WTC11 (cell line): ENCODE results near the gene RTCB. TPM values are rescaled to one million over a fixed set of nuclear protein-coding genes. Genes with fewer than 3 reads are reported as not detected.

ENCODE experiments used
- ATAC-seq: fragments of 200-7000 bp; cut with Tn5 transposase; 2 replicates; pipeline ENCODE4 v1.10.0; 2021; ENCODE audit warnings: mild to moderate bottlenecking, moderate library complexity
- CTCF ChIA-PET: fragments of 300-600 bp; sonication (Branson Sonifier 250); formaldehyde crosslinking; loops from one replicate; lab custom pipeline; 2021; ENCODE audit warnings: antibody characterized with exemption; lab: Charles Lee
- POLR2A ChIA-PET: fragments of 350-600 bp; sonication (Branson Sonifier 250); formaldehyde crosslinking; loops from one replicate; lab custom pipeline; 2021; ENCODE audit warnings: antibody characterized with exemption; lab: Charles Lee
- DNase-seq: peaks from one replicate; pipeline ENCODE4 v3.0.0; 2021; ENCODE audit warnings: low spot score
- H3K27ac Mint-ChIP-seq: 2 replicates; pipeline ENCODE4 v1.8.0; 2021; ENCODE audit warnings: mixed read lengths
- H3K27me3 Mint-ChIP-seq: 2 replicates; pipeline ENCODE4 v1.8.0; 2021; ENCODE audit warnings: low read depth, mild to moderate bottlenecking, moderate library complexity, mixed read lengths
- H3K36me3 Mint-ChIP-seq: 2 replicates; pipeline ENCODE4 v1.8.0; 2021; ENCODE audit warnings: mixed read lengths
- H3K4me1 Mint-ChIP-seq: 2 replicates; pipeline ENCODE4 v1.8.0; 2022; ENCODE audit warnings: mixed read lengths
- H3K4me3 Mint-ChIP-seq: 2 replicates; pipeline ENCODE4 v1.8.0; 2021; ENCODE audit warnings: mild to moderate bottlenecking, moderate library complexity, mixed read lengths
- H3K9me3 Mint-ChIP-seq: 2 replicates; pipeline ENCODE4 v1.8.0; 2021; ENCODE audit warnings: mixed read lengths
- CREB1 ChIP-seq: sonication (generic); formaldehyde crosslinking; IDR thresholded peaks from 2 replicates; pipeline ENCODE4 v1.8.0; 2023; ENCODE audit warnings: mild to moderate bottlenecking, missing genetic modification reagents
- ESRRA ChIP-seq: sonication (generic); formaldehyde crosslinking; IDR thresholded peaks from 2 replicates; pipeline ENCODE4 v1.8.1; 2022; ENCODE audit warnings: mild to moderate bottlenecking, missing genetic modification reagents, borderline replicate concordance
- ETV6 ChIP-seq: sonication (generic); formaldehyde crosslinking; IDR thresholded peaks from 2 replicates; pipeline ENCODE4 v1.8.1; 2022; ENCODE audit warnings: mild to moderate bottlenecking, missing genetic modification reagents
- FOXK1 ChIP-seq: sonication (generic); formaldehyde crosslinking; IDR thresholded peaks from 2 replicates; pipeline ENCODE4 v1.8.0; 2022; ENCODE audit warnings: mild to moderate bottlenecking, moderate library complexity, missing genetic modification reagents
- GTF2I ChIP-seq: fragments of 250-450 bp; sonication (Bioruptor Pico); conservative IDR thresholded peaks from 2 replicates; pipeline ENCODE4 v1.4.0; 2021; ENCODE audit warnings: mild to moderate bottlenecking
- HMGA2 ChIP-seq: fragments of 250-450 bp; sonication (Bioruptor Pico); IDR thresholded peaks from 2 replicates; pipeline ENCODE4 v1.4.0; 2021; ENCODE audit warnings: mild to moderate bottlenecking, moderate library complexity
- KAT7 ChIP-seq: sonication (generic); formaldehyde crosslinking; IDR thresholded peaks from 2 replicates; pipeline ENCODE4 v1.8.1; 2023; ENCODE audit warnings: missing genetic modification reagents, mild to moderate bottlenecking, borderline replicate concordance
- OVOL2 ChIP-seq: fragments of 250-450 bp; sonication (Bioruptor Pico); IDR thresholded peaks from 2 replicates; pipeline ENCODE4 v1.9.0; 2021; ENCODE audit warnings: mild to moderate bottlenecking, borderline replicate concordance
- SP1 ChIP-seq: sonication (generic); formaldehyde crosslinking; conservative IDR thresholded peaks from 2 replicates; pipeline ENCODE4 v1.8.1; 2022; ENCODE audit warnings: missing genetic modification reagents
- ZNF219 ChIP-seq: sonication (generic); formaldehyde crosslinking; IDR thresholded peaks from 2 replicates; pipeline ENCODE4 v1.8.0; 2023; ENCODE audit warnings: missing genetic modification reagents, mild to moderate bottlenecking, borderline replicate concordance
- ZNF317 ChIP-seq: sonication (generic); formaldehyde crosslinking; IDR thresholded peaks from 2 replicates; pipeline ENCODE4 v1.8.1; 2023; ENCODE audit warnings: low read depth, mild to moderate bottlenecking, moderate library complexity, missing genetic modification reagents, borderline replicate concordance
- ZNF416 ChIP-seq: fragments of 250-450 bp; sonication (Bioruptor Pico); IDR thresholded peaks from 2 replicates; pipeline ENCODE4 v1.9.0; 2021; ENCODE audit warnings: mild to moderate bottlenecking, inconsistent platforms
- ZNF423 ChIP-seq: fragments of 250-450 bp; sonication (Bioruptor Pico); IDR thresholded peaks from 2 replicates; pipeline ENCODE4 v2.1.2; 2022; ENCODE audit warnings: mild to moderate bottlenecking, moderate library complexity
- ZNF671 ChIP-seq: fragments of 250-450 bp; sonication (Bioruptor Pico); IDR thresholded peaks from 2 replicates; pipeline ENCODE4 v1.8.0; 2021; ENCODE audit warnings: mild to moderate bottlenecking
- total RNA-seq: library from RNA; stranded (reverse); gene quantifications from 3 replicates; pipeline ENCODE4 v1.2.3, GENCODE V29; 2021
- TF ChIP-seq, protein P1 (sequence below): fragments of 250-450 bp; sonication (Bioruptor Pico); IDR thresholded peaks from 2 replicates; pipeline ENCODE4 v1.9.0; 2021; ENCODE audit warnings: moderate library complexity, mild to moderate bottlenecking, inconsistent platforms, borderline replicate concordance
- TF ChIP-seq, protein P2 (sequence below): sonication (generic); formaldehyde crosslinking; IDR thresholded peaks from 2 replicates; pipeline ENCODE4 v1.8.0; 2022; ENCODE audit warnings: mild to moderate bottlenecking, missing genetic modification reagents
- TF ChIP-seq, protein P3 (sequence below): fragments of 250-450 bp; sonication (Bioruptor Pico); IDR thresholded peaks from 2 replicates; pipeline ENCODE4 v1.8.0; 2021; ENCODE audit warnings: mild to moderate bottlenecking
- TF ChIP-seq, protein P4 (sequence below): sonication (generic); formaldehyde crosslinking; IDR thresholded peaks from 2 replicates; pipeline ENCODE4 v1.8.1; 2022; ENCODE audit warnings: low read depth, mild to moderate bottlenecking, moderate library complexity, missing genetic modification reagents, borderline replicate concordance
- TF ChIP-seq, protein P5 (sequence below): sonication (generic); formaldehyde crosslinking; IDR thresholded peaks from 2 replicates; pipeline ENCODE4 v1.8.1; 2023; ENCODE audit warnings: mild to moderate bottlenecking, missing genetic modification reagents
- TF ChIP-seq, protein P6 (sequence below): sonication (generic); formaldehyde crosslinking; conservative IDR thresholded peaks from 2 replicates; pipeline ENCODE4 v1.8.1; 2022; ENCODE audit warnings: mild to moderate bottlenecking, missing genetic modification reagents
- TF ChIP-seq, protein P7 (sequence below): sonication (generic); formaldehyde crosslinking; IDR thresholded peaks from 2 replicates; pipeline ENCODE4 v1.8.1; 2022; ENCODE audit warnings: mild to moderate bottlenecking, missing genetic modification reagents, moderate library complexity, borderline replicate concordance
- TF ChIP-seq, protein P8 (sequence below): sonication (generic); formaldehyde crosslinking; IDR thresholded peaks from 2 replicates; pipeline ENCODE4 v1.8.1; 2023; ENCODE audit warnings: mild to moderate bottlenecking, missing genetic modification reagents, moderate library complexity
- TF ChIP-seq, protein P9 (sequence below): fragments of 250-450 bp; sonication (Bioruptor Pico); IDR thresholded peaks from 2 replicates; pipeline ENCODE4 v2.1.2; 2022; ENCODE audit warnings: mild to moderate bottlenecking, moderate library complexity

The RTCB gene
- total RNA-seq, 1 experiment from 2014 or later: 106 TPM

DNA sequence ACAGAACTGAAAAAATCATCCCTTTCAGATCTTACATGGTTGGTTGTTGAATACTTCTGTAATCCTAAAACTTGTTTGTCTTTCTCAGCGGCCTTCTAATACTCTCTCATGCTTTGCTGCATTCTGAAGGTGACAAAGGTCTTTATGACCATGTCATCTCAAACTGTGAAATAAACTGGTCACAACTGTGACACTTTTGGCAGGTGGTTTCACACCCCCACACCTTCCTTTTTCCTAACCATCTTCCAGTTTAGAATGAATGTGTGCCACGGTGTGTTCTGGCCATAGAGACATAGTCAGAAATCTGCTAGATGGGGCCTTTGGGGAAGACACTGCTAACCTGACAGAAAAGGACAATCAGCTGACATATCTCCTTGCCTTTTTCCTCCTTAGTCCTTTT lies 69.1 kb downstream of the RTCB start:
- Mint-ChIP-seq H3K27ac (no peak overlapping the region), H3K4me3 (no peak overlapping the region), H3K36me3 (peaks cover 2% of the 10 kb centered on the region; the same call in 1 of the 2 replicates), H3K27me3 (peaks cover 20% of the 10 kb centered on the region), H3K4me1 (peaks cover 6% of the 10 kb centered on the region; the same call in 1 of the 2 replicates), H3K9me3 (peaks cover 6% of the 10 kb centered on the region; the same call in 1 of the 2 replicates)
- TF ChIP-seq HMGA2 (no peak), SP1 (no peak), ETV6 (CRISPR knock-in tag) (no peak), ZNF423 (no peak), ZNF671 (CRISPR knock-in tag) (no peak), ZNF219 (CRISPR knock-in tag) (no peak), CREB1 (no peak), GTF2I (CRISPR knock-in tag) (no peak), ZNF416 (no peak)
- TF ChIP-seq, protein P1, sequence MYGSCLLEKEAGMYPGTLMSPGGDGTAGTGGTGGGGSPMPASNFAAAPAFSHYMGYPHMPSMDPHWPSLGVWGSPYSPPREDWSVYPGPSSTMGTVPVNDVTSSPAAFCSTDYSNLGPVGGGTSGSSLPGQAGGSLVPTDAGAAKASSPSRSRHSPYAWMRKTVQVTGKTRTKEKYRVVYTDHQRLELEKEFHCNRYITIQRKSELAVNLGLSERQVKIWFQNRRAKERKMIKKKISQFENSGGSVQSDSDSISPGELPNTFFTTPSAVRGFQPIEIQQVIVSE: no peak
- TF ChIP-seq, protein P2, sequence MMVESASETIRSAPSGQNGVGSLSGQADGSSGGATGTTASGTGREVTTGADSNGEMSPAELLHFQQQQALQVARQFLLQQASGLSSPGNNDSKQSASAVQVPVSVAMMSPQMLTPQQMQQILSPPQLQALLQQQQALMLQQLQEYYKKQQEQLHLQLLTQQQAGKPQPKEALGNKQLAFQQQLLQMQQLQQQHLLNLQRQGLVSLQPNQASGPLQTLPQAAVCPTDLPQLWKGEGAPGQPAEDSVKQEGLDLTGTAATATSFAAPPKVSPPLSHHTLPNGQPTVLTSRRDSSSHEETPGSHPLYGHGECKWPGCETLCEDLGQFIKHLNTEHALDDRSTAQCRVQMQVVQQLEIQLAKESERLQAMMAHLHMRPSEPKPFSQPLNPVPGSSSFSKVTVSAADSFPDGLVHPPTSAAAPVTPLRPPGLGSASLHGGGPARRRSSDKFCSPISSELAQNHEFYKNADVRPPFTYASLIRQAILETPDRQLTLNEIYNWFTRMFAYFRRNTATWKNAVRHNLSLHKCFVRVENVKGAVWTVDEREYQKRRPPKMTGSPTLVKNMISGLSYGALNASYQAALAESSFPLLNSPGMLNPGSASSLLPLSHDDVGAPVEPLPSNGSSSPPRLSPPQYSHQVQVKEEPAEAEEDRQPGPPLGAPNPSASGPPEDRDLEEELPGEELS (CRISPR knock-in tag): no peak
- TF ChIP-seq, protein P3, sequence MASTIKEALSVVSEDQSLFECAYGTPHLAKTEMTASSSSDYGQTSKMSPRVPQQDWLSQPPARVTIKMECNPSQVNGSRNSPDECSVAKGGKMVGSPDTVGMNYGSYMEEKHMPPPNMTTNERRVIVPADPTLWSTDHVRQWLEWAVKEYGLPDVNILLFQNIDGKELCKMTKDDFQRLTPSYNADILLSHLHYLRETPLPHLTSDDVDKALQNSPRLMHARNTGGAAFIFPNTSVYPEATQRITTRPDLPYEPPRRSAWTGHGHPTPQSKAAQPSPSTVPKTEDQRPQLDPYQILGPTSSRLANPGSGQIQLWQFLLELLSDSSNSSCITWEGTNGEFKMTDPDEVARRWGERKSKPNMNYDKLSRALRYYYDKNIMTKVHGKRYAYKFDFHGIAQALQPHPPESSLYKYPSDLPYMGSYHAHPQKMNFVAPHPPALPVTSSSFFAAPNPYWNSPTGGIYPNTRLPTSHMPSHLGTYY (CRISPR knock-in tag): no peak
- DNase-seq (no peak), ATAC-seq (no peak)
- ChIA-PET CTCF (interaction anchor here (0.8 to 2.7 kb wide), 2 partner anchors 77 to 136 kb away, joined by 3 to 8 read pairs; no protein-coding TSS in a partner anchor), POLR2A (no interaction called here)

DNA sequence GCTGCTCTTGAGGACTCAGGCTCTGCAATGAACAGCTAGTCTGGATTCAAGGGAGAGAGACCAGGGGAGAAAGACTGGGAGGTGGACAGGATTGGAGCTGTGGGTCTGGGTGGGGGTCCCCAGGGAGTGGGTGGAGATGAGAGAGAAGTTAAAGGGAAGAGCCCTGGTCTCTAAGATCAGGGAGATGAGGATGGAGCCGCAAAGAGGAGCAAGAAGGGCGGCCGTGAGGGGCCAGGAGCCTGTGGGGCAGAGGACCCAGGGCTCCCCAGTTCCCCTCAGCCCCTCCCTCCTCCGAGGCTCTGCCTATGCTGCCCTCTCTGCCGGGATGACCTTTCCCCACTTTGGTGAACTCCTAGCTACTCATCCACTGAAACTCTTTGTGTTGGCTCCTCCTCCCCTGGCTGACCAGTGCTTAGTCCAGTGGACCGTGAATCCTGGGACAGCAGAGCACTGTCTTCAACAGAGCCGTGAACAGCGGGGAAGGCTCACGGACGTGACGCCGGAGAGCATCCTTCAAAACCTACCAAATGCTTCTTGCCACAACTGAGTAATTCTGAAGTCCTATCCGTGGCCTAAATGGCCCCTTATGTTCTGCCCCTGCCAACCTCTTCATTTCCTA lies 70.8 kb downstream of the RTCB start:
- ATAC-seq: no peak
- TF ChIP-seq, protein P4, sequence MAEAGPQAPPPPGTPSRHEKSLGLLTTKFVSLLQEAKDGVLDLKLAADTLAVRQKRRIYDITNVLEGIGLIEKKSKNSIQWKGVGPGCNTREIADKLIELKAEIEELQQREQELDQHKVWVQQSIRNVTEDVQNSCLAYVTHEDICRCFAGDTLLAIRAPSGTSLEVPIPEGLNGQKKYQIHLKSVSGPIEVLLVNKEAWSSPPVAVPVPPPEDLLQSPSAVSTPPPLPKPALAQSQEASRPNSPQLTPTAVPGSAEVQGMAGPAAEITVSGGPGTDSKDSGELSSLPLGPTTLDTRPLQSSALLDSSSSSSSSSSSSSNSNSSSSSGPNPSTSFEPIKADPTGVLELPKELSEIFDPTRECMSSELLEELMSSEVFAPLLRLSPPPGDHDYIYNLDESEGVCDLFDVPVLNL (CRISPR knock-in tag): no peak
- TF ChIP-seq SP1 (no peak), OVOL2 (CRISPR knock-in tag) (no peak), ZNF317 (CRISPR knock-in tag) (no peak), ESRRA (CRISPR knock-in tag) (no peak), FOXK1 (CRISPR knock-in tag) (no peak), KAT7 (CRISPR knock-in tag) (no peak), GTF2I (CRISPR knock-in tag) (no peak)
- TF ChIP-seq, protein P5, sequence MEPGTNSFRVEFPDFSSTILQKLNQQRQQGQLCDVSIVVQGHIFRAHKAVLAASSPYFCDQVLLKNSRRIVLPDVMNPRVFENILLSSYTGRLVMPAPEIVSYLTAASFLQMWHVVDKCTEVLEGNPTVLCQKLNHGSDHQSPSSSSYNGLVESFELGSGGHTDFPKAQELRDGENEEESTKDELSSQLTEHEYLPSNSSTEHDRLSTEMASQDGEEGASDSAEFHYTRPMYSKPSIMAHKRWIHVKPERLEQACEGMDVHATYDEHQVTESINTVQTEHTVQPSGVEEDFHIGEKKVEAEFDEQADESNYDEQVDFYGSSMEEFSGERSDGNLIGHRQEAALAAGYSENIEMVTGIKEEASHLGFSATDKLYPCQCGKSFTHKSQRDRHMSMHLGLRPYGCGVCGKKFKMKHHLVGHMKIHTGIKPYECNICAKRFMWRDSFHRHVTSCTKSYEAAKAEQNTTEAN (CRISPR knock-in tag): no peak
- TF ChIP-seq, protein P6, sequence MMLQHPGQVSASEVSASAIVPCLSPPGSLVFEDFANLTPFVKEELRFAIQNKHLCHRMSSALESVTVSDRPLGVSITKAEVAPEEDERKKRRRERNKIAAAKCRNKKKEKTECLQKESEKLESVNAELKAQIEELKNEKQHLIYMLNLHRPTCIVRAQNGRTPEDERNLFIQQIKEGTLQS (CRISPR knock-in tag): no peak
- TF ChIP-seq, protein P3 (CRISPR knock-in tag): no peak
- TF ChIP-seq, protein P7, sequence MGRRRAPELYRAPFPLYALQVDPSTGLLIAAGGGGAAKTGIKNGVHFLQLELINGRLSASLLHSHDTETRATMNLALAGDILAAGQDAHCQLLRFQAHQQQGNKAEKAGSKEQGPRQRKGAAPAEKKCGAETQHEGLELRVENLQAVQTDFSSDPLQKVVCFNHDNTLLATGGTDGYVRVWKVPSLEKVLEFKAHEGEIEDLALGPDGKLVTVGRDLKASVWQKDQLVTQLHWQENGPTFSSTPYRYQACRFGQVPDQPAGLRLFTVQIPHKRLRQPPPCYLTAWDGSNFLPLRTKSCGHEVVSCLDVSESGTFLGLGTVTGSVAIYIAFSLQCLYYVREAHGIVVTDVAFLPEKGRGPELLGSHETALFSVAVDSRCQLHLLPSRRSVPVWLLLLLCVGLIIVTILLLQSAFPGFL: no peak
- TF ChIP-seq, protein P8, sequence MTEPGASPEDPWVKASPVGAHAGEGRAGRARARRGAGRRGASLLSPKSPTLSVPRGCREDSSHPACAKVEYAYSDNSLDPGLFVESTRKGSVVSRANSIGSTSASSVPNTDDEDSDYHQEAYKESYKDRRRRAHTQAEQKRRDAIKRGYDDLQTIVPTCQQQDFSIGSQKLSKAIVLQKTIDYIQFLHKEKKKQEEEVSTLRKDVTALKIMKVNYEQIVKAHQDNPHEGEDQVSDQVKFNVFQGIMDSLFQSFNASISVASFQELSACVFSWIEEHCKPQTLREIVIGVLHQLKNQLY (CRISPR knock-in tag): no peak
- TF ChIP-seq, protein P9, sequence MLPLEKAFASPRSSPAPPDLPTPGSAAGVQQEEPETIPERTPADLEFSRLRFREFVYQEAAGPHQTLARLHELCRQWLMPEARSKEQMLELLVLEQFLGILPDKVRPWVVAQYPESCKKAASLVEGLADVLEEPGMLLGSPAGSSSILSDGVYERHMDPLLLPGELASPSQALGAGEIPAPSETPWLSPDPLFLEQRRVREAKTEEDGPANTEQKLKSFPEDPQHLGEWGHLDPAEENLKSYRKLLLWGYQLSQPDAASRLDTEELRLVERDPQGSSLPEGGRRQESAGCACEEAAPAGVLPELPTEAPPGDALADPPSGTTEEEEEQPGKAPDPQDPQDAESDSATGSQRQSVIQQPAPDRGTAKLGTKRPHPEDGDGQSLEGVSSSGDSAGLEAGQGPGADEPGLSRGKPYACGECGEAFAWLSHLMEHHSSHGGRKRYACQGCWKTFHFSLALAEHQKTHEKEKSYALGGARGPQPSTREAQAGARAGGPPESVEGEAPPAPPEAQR (CRISPR knock-in tag): no peak

More for the DNA sequence above, 70.8 kb downstream of the RTCB start:
- CTCF ChIA-PET: interaction anchor here (0.7 to 2.7 kb wide), 2 partner anchors 75 to 134 kb away, joined by 3 to 8 read pairs; no protein-coding TSS in a partner anchor
- Mint-ChIP-seq H3K27me3 (peaks cover 20% of the 10 kb centered on the region), H3K36me3 (peaks cover 1% of the 10 kb centered on the region; the same call in 1 of the 2 replicates), H3K9me3 (peaks cover 2% of the 10 kb centered on the region; the same call in 1 of the 2 replicates), H3K4me3 (no peak overlapping the region), H3K4me1 (peaks cover 19% of the 10 kb centered on the region), H3K27ac (no peak overlapping the region)
- POLR2A ChIA-PET: interaction anchor here (1.9 kb wide), 1 partner anchor 16 kb away, joined by 3 read pairs; no protein-coding TSS in a partner anchor
- DNase-seq: no peak
